Right forelimb (tissue), 1 donor: ENCODE results near the gene SHC4.
"Not testable (repeated sequence)": the region's sequence is repeated elsewhere in the genome, so short reads cannot be mapped to it uniquely, and the experiment has no call there.

ENCODE experiments used
- DNase-seq: peaks from one replicate; pipeline ENCODE4 v3.0.0-alpha.2; 2018

The SHC4 gene

GRCh38 chr15:48877630-48878595, 85.8 kb downstream of the SHC4 start, which contains the start of gene EID1:
Gene EID1, plus strand, starts transcription at chr15:48878134. Its CDS starts 43 bp downstream, at chr15:48878177.
- DNase-seq: peak; percentile 95

GRCh38 chr15:48876057-48876456, 87.7 kb downstream of the SHC4 start:
- no peak for DNase-seq

GRCh38 chr15:48875241-48875960, 88.3 kb downstream of the SHC4 start:
- no peak for DNase-seq

- no peak for DNase-seq
Observed at GRCh38 chr15:48872632-48873031, 91.1 kb downstream of the SHC4 start.

- DNase-seq: no peak
Observed at GRCh38 chr15:48871542-48871941, 92.2 kb downstream of the SHC4 start.

- DNase-seq: no peak
Observed at GRCh38 chr15:48869966-48870365, 93.8 kb downstream of the SHC4 start.

- DNase-seq: no peak
Observed at GRCh38 chr15:48868536-48868935, 95.2 kb downstream of the SHC4 start.

GRCh38 chr15:48868023-48868422, 95.7 kb downstream of the SHC4 start:
- DNase-seq: no peak

- no peak for DNase-seq
Observed at GRCh38 chr15:48866141-48866563, 97.6 kb downstream of the SHC4 start.

GRCh38 chr15:48865370-48866079, 98.2 kb downstream of the SHC4 start:
- no peak for DNase-seq

GRCh38 chr15:48862705-48863104, 101.0 kb downstream of the SHC4 start:
- no peak for DNase-seq

- DNase-seq: no peak
Observed at GRCh38 chr15:48861813-48862431, 101.8 kb downstream of the SHC4 start.

- no peak for DNase-seq
Observed at GRCh38 chr15:48859426-48859825, 104.3 kb downstream of the SHC4 start.

GRCh38 chr15:48858401-48858800, 105.3 kb downstream of the SHC4 start:
- no peak for DNase-seq

- no peak for DNase-seq
Observed at GRCh38 chr15:48856942-48857341, 106.8 kb downstream of the SHC4 start.

GRCh38 chr15:48855501-48856440, 107.9 kb downstream of the SHC4 start:
- DNase-seq: no peak

GRCh38 chr15:48854434-48854833, 109.3 kb downstream of the SHC4 start:
- not testable (repeated sequence) for DNase-seq

- DNase-seq: no peak
Observed at GRCh38 chr15:48851956-48852355, 111.8 kb downstream of the SHC4 start.

- DNase-seq: no peak
Observed at GRCh38 chr15:48850648-48851047, 113.1 kb downstream of the SHC4 start.

- no peak for DNase-seq
Observed at GRCh38 chr15:48845123-48845522, 118.6 kb downstream of the SHC4 start.

- no peak for DNase-seq
Observed at GRCh38 chr15:48842501-48842900, 121.2 kb downstream of the SHC4 start.
